Vagina (tissue), 2 donors: ENCODE data around the gene SAFB.

Experiments
- CTCF ChIP-seq, 3 experiments: fragments of 450-650 bp in 2 of 3; fragments of 200-600 bp in 1 of 3; sonication (generic) in 1 of 3; IDR thresholded peaks; one replicate each; pipeline ENCODE4 v1.5.1; 2017 to 2019; ENCODE audit warnings: antibody characterized with exemption in 3 of 3, mild to moderate bottlenecking in 2 of 3, moderate library complexity in 2 of 3
- POLR2A ChIP-seq, 2 donors: fragments of 450-650 bp; IDR thresholded peaks; one replicate each; pipeline ENCODE4 v1.6.1; 2017; ENCODE audit warnings: antibody characterized with exemption in 2 of 2, mild to moderate bottlenecking in 2 of 2, moderate library complexity in 2 of 2

- TF ChIP-seq POLR2A (IDR thresholded peaks at IDR 0.05) (no peak), CTCF (IDR thresholded peaks at IDR 0.05) (no peak)
Observed at GRCh38 chr19:5641171-5641570, 18.3 kb downstream of the SAFB start.
